Posterior vena cava (tissue), 2 donors: Measurements from ENCODE around the gene DIO3. TPM values are rescaled to one million over a fixed set of nuclear protein-coding genes. Genes with fewer than 3 reads are reported as not detected.
"Not testable (repeated sequence)": the region's sequence is repeated elsewhere in the genome, so short reads cannot be mapped to it uniquely, and the experiment has no call there.

ENCODE experiments used
- DNase-seq: peaks from one replicate; pipeline ENCODE4 v3.0.0-alpha.2; 2020; ENCODE audit warnings: low spot score
- intact Hi-C, 2 donors: fragments of 100-400 bp; cut with DNase I; formaldehyde crosslinking; loops; one replicate each; pipeline versions ENCODE4 v1.14.1 to v1.14.2; 2022 to 2023
- total RNA-seq, 2 donors: library from RNA; stranded (reverse); fragmentation: NEBNext Ultra II Directional; extraction: Animal tissue kit (Norgen Biotek cat#: 25700); gene quantifications; one replicate each; pipeline ENCODE4 v1.2.1, GENCODE V29; 2021
- donor health status: DM: yes; HTN: yes; CAD: no.
- donor health status: DM: yes; HTN: yes; CAD: no.

DIO3 gene
- total RNA-seq, 2 donors from 2014 or later = 6.1 to 6.2 TPM

GRCh38 chr14:101540481-101541462 lies 20.5 kb upstream of the DIO3 start:
- DNase-seq = no peak
- intact Hi-C loops = no loop called here

- DNase-seq = no peak
- intact Hi-C loops = no loop called here
Measured at GRCh38 chr14:101542391-101542790, 18.9 kb upstream of the DIO3 start.

GRCh38 chr14:101543814-101544213 lies 17.5 kb upstream of the DIO3 start:
- intact Hi-C loops = no loop called here
- no peak for DNase-seq

- no peak for DNase-seq
Measured at GRCh38 chr14:101544550-101544949, 16.7 kb upstream of the DIO3 start.

GRCh38 chr14:101546706-101547105 lies 14.6 kb upstream of the DIO3 start:
- no peak for DNase-seq
- intact Hi-C loops = loop anchor here in 1 of 2 donors (5.0 kb wide), 1 partner anchor 1046 kb away; the partner anchor contains the start of gene RCOR1

More at GRCh38 chr14:101544550-101544949, 16.7 kb upstream of the DIO3 start:
- intact Hi-C loops = no loop called here

GRCh38 chr14:101547107-101547738 lies 14.1 kb upstream of the DIO3 start:
- no peak for DNase-seq
- intact Hi-C loops = loop anchor here in 1 of 2 donors (5.0 kb wide), 1 partner anchor 1045 kb away; the partner anchor contains the start of gene RCOR1

DNA sequence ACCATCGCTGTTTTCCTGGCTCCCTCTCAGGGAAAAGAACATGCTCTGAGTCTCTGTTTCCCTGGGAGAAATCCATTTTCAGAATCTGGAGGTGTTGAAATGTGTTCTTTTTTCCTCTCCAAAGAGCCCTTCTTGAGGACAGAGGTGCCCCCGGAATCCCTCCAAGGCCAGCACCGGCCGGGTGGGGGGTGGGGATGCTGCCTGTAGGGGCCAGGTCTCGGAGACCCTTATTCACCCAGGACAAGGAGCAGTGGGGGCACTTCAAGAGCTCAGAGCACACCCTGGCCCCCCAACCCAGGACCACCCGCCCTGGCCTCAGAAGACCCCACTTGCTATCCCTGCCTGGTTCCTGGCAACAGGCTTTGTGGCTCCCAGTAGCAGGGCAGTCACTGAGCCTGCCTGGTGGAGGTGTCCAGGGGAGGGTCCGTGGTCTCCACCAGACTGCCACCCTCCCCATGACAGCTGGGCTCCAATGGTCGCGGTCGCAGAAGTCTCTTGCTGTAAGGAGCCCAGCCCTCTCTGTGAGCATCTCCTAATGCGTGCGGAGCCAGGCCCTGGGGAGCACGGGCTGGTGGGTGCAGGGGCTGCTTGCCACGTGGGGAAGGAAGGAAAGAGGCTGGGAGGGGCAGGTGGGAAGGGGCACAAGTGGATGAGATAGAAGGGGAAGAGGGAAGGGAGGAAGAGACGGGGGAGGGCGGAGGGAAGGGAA lies 13.2 kb upstream of the DIO3 start:
- no peak for DNase-seq
- intact Hi-C loops = loop anchor here in 1 of 2 donors (5.0 kb wide), 1 partner anchor 1044 kb away; the partner anchor contains the start of gene RCOR1

GRCh38 chr14:101548710-101549109 lies 12.6 kb upstream of the DIO3 start:
- DNase-seq = no peak
- intact Hi-C loops = loop anchor here in 1 of 2 donors (5.0 kb wide), 1 partner anchor 1044 kb away; the partner anchor contains the start of gene RCOR1

- DNase-seq = no peak
- intact Hi-C loops = loop anchor here in 1 of 2 donors (5.0 kb wide), 1 partner anchor 1043 kb away; the partner anchor contains the start of gene RCOR1
Measured at GRCh38 chr14:101549154-101549553, 12.1 kb upstream of the DIO3 start.

GRCh38 chr14:101550202-101550912 lies 10.9 kb upstream of the DIO3 start:
- intact Hi-C loops, DNase-seq: not testable (repeated sequence)

- no peak for DNase-seq
- intact Hi-C loops = no loop called here
Measured at GRCh38 chr14:101551729-101552595, 9.3 kb upstream of the DIO3 start.

DNA sequence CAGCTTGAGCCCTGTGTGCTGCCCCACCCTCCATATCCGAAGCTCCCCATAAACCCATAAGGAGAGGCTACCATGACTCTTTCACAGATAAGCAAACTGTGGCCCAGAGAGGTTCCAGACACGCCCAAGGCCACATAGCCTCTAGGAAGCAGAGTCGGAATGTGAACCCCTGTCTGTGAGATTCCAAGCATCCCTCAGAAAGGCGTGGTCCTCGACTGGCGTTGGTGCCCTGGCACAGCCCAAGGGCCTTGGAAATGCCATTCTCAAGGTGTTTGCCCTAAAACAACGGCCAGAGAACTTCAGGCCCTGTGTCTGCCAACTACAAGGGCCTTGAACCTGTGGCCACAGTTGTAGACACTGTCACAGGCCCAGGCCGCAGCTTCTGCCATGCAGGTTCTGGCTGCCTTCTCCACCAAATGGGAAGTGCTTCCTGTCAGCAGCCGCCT lies 8.5 kb upstream of the DIO3 start:
- intact Hi-C loops = no loop called here
- no peak for DNase-seq

DNA sequence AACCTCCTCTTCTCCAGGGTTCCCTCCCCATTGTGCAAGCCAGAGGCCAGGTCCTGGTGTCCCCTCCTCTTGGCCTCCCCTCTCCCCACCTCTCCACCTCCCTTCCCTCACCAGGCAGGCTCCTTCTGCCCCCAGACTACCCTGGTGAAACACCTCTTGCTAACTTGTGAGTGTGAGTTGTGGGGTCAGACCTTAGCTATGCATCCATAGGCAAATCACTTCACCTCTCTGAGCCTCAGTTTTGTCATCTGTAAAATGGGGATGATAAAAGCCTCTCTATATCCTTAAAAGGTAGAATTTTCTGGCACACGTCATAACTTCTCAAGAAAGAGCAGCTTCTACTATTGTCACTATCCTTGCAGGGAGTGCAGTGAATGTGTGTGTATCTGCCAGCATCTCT lies 7.9 kb upstream of the DIO3 start:
- DNase-seq = no peak
- intact Hi-C loops = no loop called here

DNA sequence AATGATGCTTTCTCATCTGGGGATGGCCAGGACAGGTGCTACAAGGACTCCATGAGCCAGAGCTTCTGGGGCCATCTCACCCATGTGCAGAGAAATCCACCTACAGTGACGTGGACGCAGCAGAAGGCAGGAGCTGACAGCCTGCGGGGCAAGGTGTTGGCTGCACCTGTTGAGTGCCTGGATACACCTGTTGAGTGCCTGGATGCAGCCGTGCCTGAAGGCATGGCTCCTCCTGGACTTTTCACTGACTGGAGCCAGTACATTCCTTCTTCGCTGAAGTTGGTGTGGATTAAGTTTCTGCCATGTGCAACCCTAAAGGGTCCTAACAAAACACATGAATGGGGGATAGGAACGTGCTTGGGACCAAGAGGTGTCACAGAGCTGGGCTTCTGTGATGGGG lies 7.4 kb upstream of the DIO3 start:
- intact Hi-C loops = no loop called here

DNA sequence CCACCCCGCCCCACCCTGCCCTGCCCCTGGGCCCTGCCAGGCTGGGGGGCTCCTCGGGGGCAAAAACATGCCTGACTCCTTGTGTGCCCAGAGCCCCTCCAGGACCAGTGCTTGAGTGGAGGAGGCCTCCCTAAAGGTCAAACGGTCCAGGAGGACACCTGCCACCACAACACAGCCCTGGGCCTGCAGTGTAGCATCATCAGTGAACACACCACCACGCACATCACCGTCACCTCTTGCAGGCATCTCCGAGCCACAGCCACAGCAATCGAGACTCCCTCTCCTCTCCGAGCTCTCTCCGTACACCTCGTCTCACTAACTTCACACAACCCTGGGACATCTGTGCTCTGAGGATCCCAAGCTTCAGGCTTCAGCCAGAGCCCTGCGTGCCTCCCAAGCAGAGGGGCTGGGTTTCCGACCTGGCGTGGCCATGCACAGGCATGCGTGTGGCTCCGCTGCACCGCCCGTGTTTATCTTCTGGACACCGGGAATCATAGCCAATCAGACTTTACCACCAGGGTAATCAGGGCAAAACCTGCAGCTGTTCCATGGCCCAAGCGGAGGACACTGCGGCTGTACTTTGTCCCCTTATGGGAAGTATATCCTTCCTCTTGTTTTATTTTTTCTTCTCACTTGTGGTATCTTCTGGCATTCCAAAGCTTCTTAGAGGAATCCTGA lies 6.2 kb upstream of the DIO3 start:
- intact Hi-C loops = no loop called here
- no peak for DNase-seq

More for the DNA sequence above, 7.4 kb upstream of the DIO3 start:
- no peak for DNase-seq

GRCh38 chr14:101555669-101556043 lies 5.6 kb upstream of the DIO3 start:
- intact Hi-C loops = not testable (repeated sequence)

DNA sequence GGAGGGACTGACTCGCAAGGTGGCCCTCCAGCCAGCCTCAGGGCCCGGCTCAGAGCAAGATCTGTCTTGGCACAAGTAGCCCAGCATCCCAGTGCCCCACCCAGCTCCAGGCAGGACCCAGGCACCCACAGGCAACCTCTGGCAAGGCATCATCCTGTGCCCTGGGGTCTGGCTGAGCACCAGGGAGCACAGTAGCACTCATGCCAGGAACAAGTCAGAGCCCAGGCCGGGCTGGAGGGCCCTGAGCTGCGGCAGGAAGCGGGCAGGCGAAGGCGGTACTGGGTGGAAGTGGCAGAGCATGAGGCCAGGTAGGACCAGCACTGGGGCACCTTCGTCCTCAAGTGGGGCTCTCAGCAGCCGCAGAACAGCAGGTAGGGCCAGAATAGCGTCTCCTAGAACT lies 5.2 kb upstream of the DIO3 start:
- no peak for DNase-seq
- intact Hi-C loops = no loop called here

More at GRCh38 chr14:101555669-101556043, 5.6 kb upstream of the DIO3 start:
- DNase-seq = not testable (repeated sequence)
